Kidney epithelial cell (primary cell): ENCODE results near the gene MARK3. TPM values are rescaled to one million over a fixed set of nuclear protein-coding genes. Genes with fewer than 3 reads are reported as not detected.

Experiments
- DNase-seq: peaks from one replicate; pipeline ENCODE4 v3.0.0-alpha.2; 2010; ENCODE audit warnings: low read depth
- H3K27me3 ChIP-seq: 2 replicates; pipeline ENCODE4 v1.6.0; 2011; ENCODE audit warnings: low read length; ENCODE audit not compliant: control insufficient read depth, insufficient read depth
- H3K36me3 ChIP-seq: 2 replicates; pipeline ENCODE4 v1.5.1; 2011; ENCODE audit warnings: low read length; ENCODE audit not compliant: control insufficient read depth, insufficient read depth
- H3K4me3 ChIP-seq: 2 replicates; pipeline ENCODE4 v1.5.1; 2011; ENCODE audit warnings: low read depth, mild to moderate bottlenecking, control low read depth, low read length
- CTCF ChIP-seq: IDR thresholded peaks from 2 replicates; pipeline ENCODE4 v1.5.1; 2011; ENCODE audit warnings: mild to moderate bottlenecking, moderate library complexity, low read length, control low read depth, inconsistent platforms; ENCODE audit not compliant: insufficient read depth, poor library complexity, severe bottlenecking
- total RNA-seq: library from RNA; depleted of rRNA; stranded (reverse); fragments of >200 nt; gene quantifications from 2 replicates; pipeline ENCODE4 v1.2.3, GENCODE V29; 2015

MARK3 gene
- total RNA-seq, 1 donor from 2014 or later: 74.1 TPM

GRCh38 chr14:103533137-103533998, 148.2 kb downstream of the MARK3 start:
- no peak for DNase-seq
- no peak for TF ChIP-seq CTCF
- no peaks in the 10 kb centered on the region for H3K27me3 ChIP-seq
- H3K36me3 ChIP-seq: no peaks in the 10 kb centered on the region
- H3K4me3 ChIP-seq: no peak overlapping the region

- no peak for TF ChIP-seq CTCF
- Histone ChIP-seq H3K36me3 (no peaks in the 10 kb centered on the region), H3K27me3 (no peaks in the 10 kb centered on the region), H3K4me3 (no peak overlapping the region)
- no peak for DNase-seq
Measured at GRCh38 chr14:103533999-103534575, 148.9 kb downstream of the MARK3 start.

GRCh38 chr14:103534576-103535061, 149.4 kb downstream of the MARK3 start:
- Histone ChIP-seq H3K27me3 (no peaks in the 10 kb centered on the region), H3K36me3 (no peaks in the 10 kb centered on the region), H3K4me3 (no peak overlapping the region)
- TF ChIP-seq CTCF: no peak
- no peak for DNase-seq

- Histone ChIP-seq H3K4me3 (no peak overlapping the region), H3K27me3 (no peaks in the 10 kb centered on the region), H3K36me3 (no peaks in the 10 kb centered on the region)
- DNase-seq: no peak
- no peak for TF ChIP-seq CTCF
Measured at GRCh38 chr14:103535081-103535890, 150.1 kb downstream of the MARK3 start.

- TF ChIP-seq CTCF: no peak
- no peak for DNase-seq
Measured at GRCh38 chr14:103535891-103536565, 150.8 kb downstream of the MARK3 start.

More at GRCh38 chr14:103535891-103536565, 150.8 kb downstream of the MARK3 start:
- Histone ChIP-seq H3K4me3 (no peak overlapping the region), H3K27me3 (no peaks in the 10 kb centered on the region), H3K36me3 (no peaks in the 10 kb centered on the region)
